ENCODE measurements around the gene ANKRD33B.
"Not testable (repeated sequence)": the region's sequence is repeated elsewhere in the genome, so short reads cannot be mapped to it uniquely, and the experiment has no call there.

ANKRD33B gene

GRCh38 chr5:10626473-10627013, 62.7 kb downstream of the ANKRD33B start:
- no peak for DNase-seq
- Mint-ChIP-seq H3K27me3 (peaks cover 8% of the 10 kb centered on the region), H3K4me3 (no peak overlapping the region), H3K9me3 (no peaks in the 10 kb centered on the region), H3K27ac (no peak overlapping the region), H3K36me3 (no peaks in the 10 kb centered on the region), H3K4me1 (peaks cover 23% of the 10 kb centered on the region)
- CTCF ChIA-PET, result interaction anchor here (1.1 to 4.2 kb wide), 11 partner anchors 8 to 341 kb away, joined by 3 to 84 read pairs (median 5); no protein-coding TSS in a partner anchor

- CTCF ChIA-PET, result interaction anchor here (0.6 to 4.2 kb wide), 34 partner anchors 7 to 343 kb away, joined by 3 to 84 read pairs (median 4); partner anchors contain the start of gene ANKRD33B
- peak overlapping the region; percentile 72 for H3K4me3 Mint-ChIP-seq
- H3K9me3 Mint-ChIP-seq, result no peaks in the 10 kb centered on the region
- peaks cover 8% of the 10 kb centered on the region for H3K27me3 Mint-ChIP-seq
- no peaks in the 10 kb centered on the region for H3K36me3 Mint-ChIP-seq
- H3K27ac Mint-ChIP-seq, result peak overlapping the region; percentile 13
- peaks cover 25% of the 10 kb centered on the region for H3K4me1 Mint-ChIP-seq
- no peak for DNase-seq
Observed at GRCh38 chr5:10627160-10627701, 63.4 kb downstream of the ANKRD33B start.

- CTCF ChIA-PET, result interaction anchor here (0.7 to 4.2 kb wide), 20 partner anchors 20 to 1059 kb away, joined by 3 to 84 read pairs (median 6); no protein-coding TSS in a partner anchor
- Mint-ChIP-seq H3K27me3 (peaks cover 8% of the 10 kb centered on the region), H3K27ac (no peak overlapping the region), H3K36me3 (no peaks in the 10 kb centered on the region), H3K9me3 (no peaks in the 10 kb centered on the region), H3K4me1 (peaks cover 30% of the 10 kb centered on the region), H3K4me3 (no peak overlapping the region)
- DNase-seq, result no peak
Observed at GRCh38 chr5:10628601-10629000, 64.7 kb downstream of the ANKRD33B start.

GRCh38 chr5:10629682-10630081, 65.8 kb downstream of the ANKRD33B start:
- Mint-ChIP-seq H3K9me3 (no peaks in the 10 kb centered on the region), H3K4me3 (no peak overlapping the region), H3K27me3 (peaks cover 8% of the 10 kb centered on the region), H3K36me3 (no peaks in the 10 kb centered on the region), H3K27ac (no peak overlapping the region), H3K4me1 (peaks cover 41% of the 10 kb centered on the region)
- DNase-seq, result no peak
- CTCF ChIA-PET, result interaction anchor here (0.9 to 4.2 kb wide), 3 partner anchors 22 to 180 kb away, joined by 3 to 84 read pairs (median 4); no protein-coding TSS in a partner anchor

GRCh38 chr5:10630126-10630525, 66.3 kb downstream of the ANKRD33B start:
- CTCF ChIA-PET, result interaction anchor here (0.9 to 4.2 kb wide), 2 partner anchors 22 to 177 kb away, joined by 4 to 84 read pairs; no protein-coding TSS in a partner anchor
- H3K4me3 Mint-ChIP-seq, result no peak overlapping the region
- H3K27me3 Mint-ChIP-seq, result peaks cover 8% of the 10 kb centered on the region
- no peak overlapping the region for H3K27ac Mint-ChIP-seq
- no peaks in the 10 kb centered on the region for H3K36me3 Mint-ChIP-seq
- H3K4me1 Mint-ChIP-seq, result peaks cover 45% of the 10 kb centered on the region
- no peak for DNase-seq
- no peaks in the 10 kb centered on the region for H3K9me3 Mint-ChIP-seq

GRCh38 chr5:10630744-10631143, 66.9 kb downstream of the ANKRD33B start:
- H3K27ac Mint-ChIP-seq, H3K27me3 Mint-ChIP-seq, H3K4me3 Mint-ChIP-seq, H3K36me3 Mint-ChIP-seq, CTCF ChIA-PET, H3K9me3 Mint-ChIP-seq, DNase-seq: not testable (repeated sequence)
- H3K4me1 Mint-ChIP-seq, result peaks cover 52% of the 10 kb centered on the region

- no peak for DNase-seq
- Mint-ChIP-seq H3K9me3 (no peaks in the 10 kb centered on the region), H3K4me1 (peaks cover 57% of the 10 kb centered on the region), H3K27ac (peak overlapping the region; percentile 21), H3K27me3 (peaks cover 8% of the 10 kb centered on the region), H3K36me3 (no peaks in the 10 kb centered on the region), H3K4me3 (no peak overlapping the region)
- CTCF ChIA-PET, result no interaction called here
Observed at GRCh38 chr5:10631316-10631996, 67.6 kb downstream of the ANKRD33B start.

- peaks cover 8% of the 10 kb centered on the region for H3K27me3 Mint-ChIP-seq
- no peaks in the 10 kb centered on the region for H3K36me3 Mint-ChIP-seq
- peaks cover 58% of the 10 kb centered on the region for H3K4me1 Mint-ChIP-seq
- H3K27ac Mint-ChIP-seq, result no peak overlapping the region
- no peak overlapping the region for H3K4me3 Mint-ChIP-seq
- H3K9me3 Mint-ChIP-seq, result no peaks in the 10 kb centered on the region
- DNase-seq, result no peak
- CTCF ChIA-PET, result interaction anchor here (1.0 kb wide), 1 partner anchor 179 kb away, joined by 3 read pairs; no protein-coding TSS in a partner anchor
Observed at GRCh38 chr5:10632110-10632761, 68.4 kb downstream of the ANKRD33B start.

GRCh38 chr5:10633271-10634049, 69.6 kb downstream of the ANKRD33B start:
- peaks cover 49% of the 10 kb centered on the region for H3K4me1 Mint-ChIP-seq
- H3K9me3 Mint-ChIP-seq, result peaks cover 4% of the 10 kb centered on the region
- peak overlapping the region; percentile 87 for H3K27ac Mint-ChIP-seq
- CTCF ChIA-PET, result interaction anchor here (1.0 to 1.6 kb wide), 3 partner anchors 7 to 26 kb away, joined by 3 to 4 read pairs (median 4); no protein-coding TSS in a partner anchor
- H3K4me3 Mint-ChIP-seq, result no peak overlapping the region
- peaks cover 3% of the 10 kb centered on the region for H3K36me3 Mint-ChIP-seq
- DNase-seq, result peak; percentile 68
- H3K27me3 Mint-ChIP-seq, result peaks cover 8% of the 10 kb centered on the region

- CTCF ChIA-PET, result interaction anchor here (1.0 to 1.6 kb wide), 3 partner anchors 8 to 27 kb away, joined by 3 to 4 read pairs (median 4); no protein-coding TSS in a partner anchor
- H3K4me3 Mint-ChIP-seq, result no peak overlapping the region
Observed at GRCh38 chr5:10634050-10634449, 70.2 kb downstream of the ANKRD33B start.

GRCh38 chr5:10634562-10634961, 70.7 kb downstream of the ANKRD33B start:
- DNase-seq, result no peak
- Mint-ChIP-seq H3K27ac (peak overlapping the region; percentile 87), H3K36me3 (peaks cover 7% of the 10 kb centered on the region), H3K27me3 (peaks cover 2% of the 10 kb centered on the region), H3K4me1 (peaks cover 49% of the 10 kb centered on the region), H3K9me3 (peaks cover 7% of the 10 kb centered on the region), H3K4me3 (no peak overlapping the region)
- CTCF ChIA-PET, result interaction anchor here (1.0 to 1.6 kb wide), 4 partner anchors 8 to 42 kb away, joined by 3 to 4 read pairs (median 4); no protein-coding TSS in a partner anchor

More at GRCh38 chr5:10634050-10634449, 70.2 kb downstream of the ANKRD33B start:
- Mint-ChIP-seq H3K36me3 (peaks cover 7% of the 10 kb centered on the region), H3K27me3 (peaks cover 7% of the 10 kb centered on the region), H3K9me3 (peaks cover 7% of the 10 kb centered on the region), H3K4me1 (peaks cover 49% of the 10 kb centered on the region), H3K27ac (peak overlapping the region; percentile 87)
- DNase-seq, result no peak

- peak; percentile 74 for DNase-seq
- peaks cover 12% of the 10 kb centered on the region for H3K36me3 Mint-ChIP-seq
- H3K4me3 Mint-ChIP-seq, result no peak overlapping the region
- H3K4me1 Mint-ChIP-seq, result peaks cover 49% of the 10 kb centered on the region
- H3K9me3 Mint-ChIP-seq, result peaks cover 12% of the 10 kb centered on the region
- no peaks in the 10 kb centered on the region for H3K27me3 Mint-ChIP-seq
- peak overlapping the region; percentile 87 for H3K27ac Mint-ChIP-seq
- CTCF ChIA-PET, result interaction anchor here (1.0 to 1.6 kb wide), 3 partner anchors 9 to 42 kb away, joined by 3 to 4 read pairs (median 3); no protein-coding TSS in a partner anchor
Observed at GRCh38 chr5:10635257-10635866, 71.5 kb downstream of the ANKRD33B start.

- peaks cover 49% of the 10 kb centered on the region for H3K4me1 Mint-ChIP-seq
- peaks cover 12% of the 10 kb centered on the region for H3K36me3 Mint-ChIP-seq
- peak overlapping the region; percentile 87 for H3K27ac Mint-ChIP-seq
- no peak for DNase-seq
- H3K27me3 Mint-ChIP-seq, result no peaks in the 10 kb centered on the region
- H3K4me3 Mint-ChIP-seq, result no peak overlapping the region
- CTCF ChIA-PET, result interaction anchor here (1.0 to 1.5 kb wide), 2 partner anchors 43 to 54 kb away, joined by 3 read pairs; no protein-coding TSS in a partner anchor
- peaks cover 15% of the 10 kb centered on the region for H3K9me3 Mint-ChIP-seq
Observed at GRCh38 chr5:10635867-10636350, 72.0 kb downstream of the ANKRD33B start.

Measured in activated naive CD4-positive, alpha-beta T cell treated with anti-CD3 and anti-CD28 coated beads, Interleukin-2, amount 10 ng/mL, durations not matched to agents 7 days and 5 days (primary cell).